ENCODE measurements around the gene TMEM181.
"Not testable (repeated sequence)": the region's sequence is repeated elsewhere in the genome, so short reads cannot be mapped to it uniquely, and the experiment has no call there.

The TMEM181 gene

DNA sequence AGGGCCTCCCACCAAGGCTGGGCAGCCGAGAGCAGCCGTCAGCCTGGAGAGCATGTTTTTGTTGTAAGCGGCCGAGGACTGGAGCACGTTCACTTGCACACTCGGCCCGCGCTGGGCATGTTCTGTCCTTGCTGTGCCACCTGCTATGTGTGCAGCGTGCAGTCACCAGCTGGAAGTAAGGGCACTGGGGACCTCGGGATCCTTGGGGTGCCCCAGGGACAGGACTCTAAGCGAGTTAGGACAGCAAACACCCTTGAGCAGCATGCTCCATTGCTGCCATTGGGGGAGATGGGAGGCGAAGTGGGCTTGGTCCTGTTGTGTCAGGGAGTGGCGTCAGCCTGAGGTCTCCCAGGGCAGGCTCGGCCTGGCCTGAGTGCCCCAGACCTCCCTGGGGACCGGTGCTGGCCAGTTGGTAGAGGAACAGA lies 66.0 kb downstream of the TMEM181 start:
- Mint-ChIP-seq H3K36me3 (ENCODE audit: insufficient read depth) (peaks cover 44% of the 10 kb centered on the region), H3K27ac (ENCODE audit: low read depth) (peak overlapping the region; percentile 84)

DNA sequence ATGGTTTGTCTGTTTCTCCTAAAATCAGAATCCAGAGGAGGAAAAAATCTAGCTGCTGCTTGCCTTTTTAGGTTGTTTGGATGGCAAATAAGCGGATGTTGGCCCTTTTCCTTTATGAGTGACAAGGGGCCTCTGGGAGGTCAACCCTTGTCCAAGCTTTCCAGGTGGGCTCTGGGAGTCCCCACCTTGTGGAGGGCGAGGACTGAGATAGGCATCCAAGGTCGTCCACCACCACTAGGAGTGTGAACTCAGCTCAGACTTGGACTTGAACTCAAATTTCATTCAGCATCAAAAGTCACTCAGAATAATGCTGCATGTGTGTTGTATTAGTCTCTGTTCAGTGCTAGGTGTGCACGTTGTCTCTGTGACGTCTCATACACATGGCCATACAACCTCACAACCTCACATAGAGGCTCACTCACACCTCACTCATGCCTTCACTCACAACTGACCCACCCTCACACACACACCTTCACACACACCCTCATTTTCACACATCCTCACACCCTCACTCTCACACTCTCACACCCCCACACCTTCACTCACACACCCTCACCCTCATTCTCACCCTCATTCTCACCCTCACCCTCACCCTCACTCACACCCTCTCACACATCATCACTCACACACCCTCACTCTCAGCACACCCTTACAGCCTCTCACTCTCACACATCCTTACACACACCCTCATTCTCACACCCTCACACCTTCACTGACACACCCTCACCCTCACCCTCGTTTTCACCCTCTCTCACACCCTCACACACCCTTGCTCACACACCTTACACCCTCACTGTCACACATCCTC lies 66.7 kb downstream of the TMEM181 start:
- no peak for ATAC-seq (replicated peaks; ENCODE audit: extremely low read depth, poor library complexity, severe bottlenecking)
- peak overlapping the region; percentile 84 for H3K27ac Mint-ChIP-seq (ENCODE audit: low read depth)
- H3K4me3 Mint-ChIP-seq, result no peak overlapping the region
- H3K9me3 Mint-ChIP-seq, result peaks cover 6% of the 10 kb centered on the region
- H3K27me3 Mint-ChIP-seq, result no peaks in the 10 kb centered on the region
- DNase-seq (ENCODE audit: low spot score in 2 of 2), result no peak
- H3K4me1 Mint-ChIP-seq, result peaks cover 24% of the 10 kb centered on the region
- peaks cover 48% of the 10 kb centered on the region for H3K36me3 Mint-ChIP-seq (ENCODE audit: insufficient read depth)

More for the DNA sequence above, 66.0 kb downstream of the TMEM181 start:
- ATAC-seq (replicated peaks; ENCODE audit: extremely low read depth, poor library complexity, severe bottlenecking) (no peak), DNase-seq (ENCODE audit: low spot score in 2 of 2) (no peak)
- Mint-ChIP-seq H3K4me3 (no peak overlapping the region), H3K9me3 (peaks cover 6% of the 10 kb centered on the region), H3K4me1 (peaks cover 20% of the 10 kb centered on the region), H3K27me3 (no peaks in the 10 kb centered on the region)

DNA sequence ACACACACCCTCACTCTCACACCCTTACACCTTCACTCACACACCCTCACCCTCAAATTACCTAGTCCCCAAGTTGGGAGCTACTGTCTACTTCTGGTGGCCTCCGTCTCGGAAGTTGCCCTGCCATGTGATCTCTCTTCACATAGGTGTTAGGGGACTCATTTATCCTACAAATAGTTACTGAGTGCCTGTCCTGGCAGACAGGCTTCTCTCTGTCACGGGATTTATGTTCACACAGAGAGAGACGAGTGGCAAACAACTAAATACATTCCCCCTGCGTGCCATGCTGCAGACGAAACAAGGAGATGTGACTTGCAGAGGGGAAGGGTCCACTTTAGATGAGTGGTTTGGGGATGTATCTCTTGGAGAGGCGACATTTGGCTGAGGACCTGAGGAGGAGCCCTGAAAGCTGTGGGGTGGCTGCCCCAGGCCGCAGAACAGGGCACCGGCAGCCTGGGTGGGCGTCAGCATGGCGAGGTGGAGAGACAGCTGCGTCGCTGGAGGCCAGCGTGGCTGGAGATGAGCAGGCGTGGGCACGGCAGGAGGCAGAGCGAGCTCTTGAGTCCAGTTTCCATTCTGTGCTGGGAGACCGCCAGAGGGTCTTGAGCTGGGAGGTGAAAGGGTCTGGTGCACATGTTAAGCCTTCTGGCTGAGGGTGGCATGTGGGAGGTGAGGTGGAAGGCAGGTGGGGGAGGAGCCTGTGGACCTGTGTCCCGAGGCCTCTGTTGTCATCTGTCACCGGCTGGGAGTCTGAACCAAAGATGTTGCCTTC lies 67.5 kb downstream of the TMEM181 start:
- Mint-ChIP-seq H3K27ac (ENCODE audit: low read depth) (peak overlapping the region; percentile 84), H3K36me3 (ENCODE audit: insufficient read depth) (peaks cover 53% of the 10 kb centered on the region), H3K4me3 (no peak overlapping the region), H3K9me3 (peaks cover 6% of the 10 kb centered on the region), H3K27me3 (no peaks in the 10 kb centered on the region), H3K4me1 (peaks cover 26% of the 10 kb centered on the region)
- DNase-seq (ENCODE audit: low spot score in 2 of 2) (no peak), ATAC-seq (replicated peaks; ENCODE audit: extremely low read depth, poor library complexity, severe bottlenecking) (no peak)

DNA sequence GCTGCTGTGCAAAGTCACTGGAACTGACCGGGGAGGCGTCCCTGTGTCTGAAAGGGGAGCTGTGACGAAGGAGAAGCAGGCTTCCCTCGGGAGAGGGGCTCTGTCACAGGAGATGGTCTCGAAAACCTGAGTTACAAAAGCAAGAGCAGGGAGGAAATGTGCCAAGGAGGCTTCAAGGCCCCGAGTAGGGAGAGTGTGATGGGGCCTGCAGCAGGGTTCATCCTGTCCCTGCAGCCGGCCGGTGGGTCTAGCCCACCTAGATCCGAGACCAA lies 68.0 kb downstream of the TMEM181 start:
- Mint-ChIP-seq H3K4me3 (no peak overlapping the region), H3K27ac (ENCODE audit: low read depth) (peak overlapping the region; percentile 84), H3K4me1 (peaks cover 24% of the 10 kb centered on the region), H3K36me3 (ENCODE audit: insufficient read depth) (peaks cover 50% of the 10 kb centered on the region), H3K27me3 (no peaks in the 10 kb centered on the region), H3K9me3 (peaks cover 6% of the 10 kb centered on the region)
- DNase-seq (ENCODE audit: low spot score in 2 of 2) (no peak), ATAC-seq (replicated peaks; ENCODE audit: extremely low read depth, poor library complexity, severe bottlenecking) (no peak)

DNA sequence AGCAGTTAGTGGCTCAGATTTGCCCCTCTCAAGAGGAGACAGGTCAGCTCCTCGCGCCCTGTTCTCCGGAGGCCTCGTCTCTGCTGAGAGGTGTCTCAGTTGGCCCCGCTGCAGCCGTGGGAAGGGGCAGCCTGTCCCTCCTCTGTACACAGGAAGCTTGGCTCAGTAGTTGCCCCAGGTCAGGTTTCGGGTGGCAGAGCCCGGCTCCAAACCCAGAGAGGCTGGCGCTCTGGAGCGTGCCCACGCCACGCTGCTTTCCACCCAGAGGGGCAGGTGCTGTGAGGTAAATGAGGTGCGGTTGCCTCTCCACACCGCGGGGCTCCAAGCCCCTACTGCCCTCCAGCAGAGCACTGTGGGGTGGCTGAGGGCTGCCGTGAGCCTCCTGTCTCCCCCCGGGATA lies 68.7 kb downstream of the TMEM181 start:
- H3K4me3 Mint-ChIP-seq, result no peak overlapping the region
- no peak for DNase-seq (ENCODE audit: low spot score in 2 of 2)
- peaks cover 52% of the 10 kb centered on the region for H3K36me3 Mint-ChIP-seq (ENCODE audit: insufficient read depth)
- peaks cover 6% of the 10 kb centered on the region for H3K9me3 Mint-ChIP-seq
- H3K27ac Mint-ChIP-seq (ENCODE audit: low read depth), result no peak overlapping the region
- H3K27me3 Mint-ChIP-seq, result no peaks in the 10 kb centered on the region
- H3K4me1 Mint-ChIP-seq, result peaks cover 21% of the 10 kb centered on the region
- no peak for ATAC-seq (replicated peaks; ENCODE audit: extremely low read depth, poor library complexity, severe bottlenecking)

DNA sequence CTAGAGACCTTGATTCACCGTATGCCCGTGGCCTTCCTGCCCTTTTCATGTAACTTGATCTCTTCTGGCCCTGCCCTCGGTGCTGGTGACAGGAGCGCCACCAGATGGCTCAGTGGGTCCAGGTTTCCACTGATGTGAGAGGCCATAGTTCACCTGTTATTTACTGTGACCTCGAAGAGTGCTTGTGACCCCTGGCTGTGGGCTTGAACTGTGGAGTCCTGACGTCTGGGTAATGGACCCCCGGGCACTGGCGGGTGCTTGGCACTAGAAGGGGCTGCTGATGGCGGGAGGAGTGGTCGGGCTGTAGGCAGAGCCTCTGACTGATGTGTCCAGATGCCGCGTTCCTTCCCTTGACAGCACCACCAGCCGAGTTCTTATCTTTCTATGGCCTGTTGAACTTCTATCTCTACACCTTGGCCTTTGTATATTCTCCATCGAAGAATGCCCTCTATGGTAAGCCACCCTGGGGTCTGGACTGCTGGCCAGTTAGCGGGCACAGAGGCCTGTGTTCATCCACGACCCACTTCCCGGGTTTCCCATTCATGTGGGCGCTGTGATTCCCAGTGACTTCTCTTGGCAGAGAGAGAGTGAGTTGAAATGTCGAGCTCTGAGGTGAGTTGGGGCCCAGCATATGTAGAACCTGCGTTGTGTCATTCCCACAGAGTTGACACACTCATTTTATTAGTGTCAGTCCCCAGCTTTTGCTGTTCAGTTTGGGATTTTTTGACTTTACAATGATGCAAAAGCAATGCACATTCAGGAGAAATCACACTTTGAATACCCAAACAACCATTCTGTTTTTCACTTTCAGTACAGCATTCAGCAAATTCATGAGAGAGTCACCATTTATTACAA lies 69.7 kb downstream of the TMEM181 start:
- peaks cover 6% of the 10 kb centered on the region for H3K9me3 Mint-ChIP-seq
- H3K36me3 Mint-ChIP-seq (ENCODE audit: insufficient read depth), result peaks cover 48% of the 10 kb centered on the region
- H3K27me3 Mint-ChIP-seq, result no peaks in the 10 kb centered on the region
- ATAC-seq (replicated peaks; ENCODE audit: extremely low read depth, poor library complexity, severe bottlenecking) (no peak), DNase-seq (ENCODE audit: low spot score in 2 of 2) (no peak)
- no peak overlapping the region for H3K4me3 Mint-ChIP-seq
- H3K4me1 Mint-ChIP-seq, result peaks cover 26% of the 10 kb centered on the region
- peak overlapping the region; percentile 79 for H3K27ac Mint-ChIP-seq (ENCODE audit: low read depth)

DNA sequence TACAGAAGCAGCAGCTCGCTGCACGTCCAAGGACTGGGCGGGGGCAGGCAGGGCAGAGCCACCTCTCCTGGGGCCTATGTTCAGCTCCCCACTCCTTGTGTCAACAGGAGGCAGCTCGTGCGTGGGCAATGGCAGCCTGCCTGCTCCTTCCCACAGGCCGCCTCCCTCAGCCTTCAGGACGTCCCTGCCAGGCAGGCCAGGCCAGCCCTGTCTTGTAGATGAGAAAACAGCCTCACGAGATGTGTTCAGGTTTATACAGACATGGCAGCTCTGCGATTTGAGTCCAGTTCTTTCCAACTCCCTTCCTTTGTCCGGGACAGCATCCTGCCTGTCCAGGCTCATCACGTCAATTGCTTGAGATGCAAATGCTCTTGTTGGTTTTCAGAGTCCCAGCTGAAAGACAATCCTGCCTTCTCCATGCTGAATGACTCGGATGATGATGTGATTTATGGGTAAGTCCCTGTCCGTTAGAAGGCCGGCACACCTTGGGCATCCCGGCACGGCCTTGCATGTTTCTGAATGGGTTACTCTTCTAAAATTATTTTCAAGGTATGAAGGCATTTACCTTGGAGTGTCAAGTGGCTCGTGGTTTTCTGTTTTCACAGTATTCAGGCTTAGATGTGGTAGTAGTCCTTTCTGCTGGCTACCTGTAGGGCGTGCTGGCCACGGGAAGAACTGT lies 71.2 kb downstream of the TMEM181 start:
- Mint-ChIP-seq H3K27ac (ENCODE audit: low read depth) (peak overlapping the region; percentile 45), H3K4me1 (peaks cover 37% of the 10 kb centered on the region), H3K4me3 (no peak overlapping the region), H3K9me3 (peaks cover 6% of the 10 kb centered on the region), H3K36me3 (ENCODE audit: insufficient read depth) (peaks cover 46% of the 10 kb centered on the region), H3K27me3 (no peaks in the 10 kb centered on the region)
- no peak for ATAC-seq (replicated peaks; ENCODE audit: extremely low read depth, poor library complexity, severe bottlenecking)
- no peak for DNase-seq (ENCODE audit: low spot score in 2 of 2)

DNA sequence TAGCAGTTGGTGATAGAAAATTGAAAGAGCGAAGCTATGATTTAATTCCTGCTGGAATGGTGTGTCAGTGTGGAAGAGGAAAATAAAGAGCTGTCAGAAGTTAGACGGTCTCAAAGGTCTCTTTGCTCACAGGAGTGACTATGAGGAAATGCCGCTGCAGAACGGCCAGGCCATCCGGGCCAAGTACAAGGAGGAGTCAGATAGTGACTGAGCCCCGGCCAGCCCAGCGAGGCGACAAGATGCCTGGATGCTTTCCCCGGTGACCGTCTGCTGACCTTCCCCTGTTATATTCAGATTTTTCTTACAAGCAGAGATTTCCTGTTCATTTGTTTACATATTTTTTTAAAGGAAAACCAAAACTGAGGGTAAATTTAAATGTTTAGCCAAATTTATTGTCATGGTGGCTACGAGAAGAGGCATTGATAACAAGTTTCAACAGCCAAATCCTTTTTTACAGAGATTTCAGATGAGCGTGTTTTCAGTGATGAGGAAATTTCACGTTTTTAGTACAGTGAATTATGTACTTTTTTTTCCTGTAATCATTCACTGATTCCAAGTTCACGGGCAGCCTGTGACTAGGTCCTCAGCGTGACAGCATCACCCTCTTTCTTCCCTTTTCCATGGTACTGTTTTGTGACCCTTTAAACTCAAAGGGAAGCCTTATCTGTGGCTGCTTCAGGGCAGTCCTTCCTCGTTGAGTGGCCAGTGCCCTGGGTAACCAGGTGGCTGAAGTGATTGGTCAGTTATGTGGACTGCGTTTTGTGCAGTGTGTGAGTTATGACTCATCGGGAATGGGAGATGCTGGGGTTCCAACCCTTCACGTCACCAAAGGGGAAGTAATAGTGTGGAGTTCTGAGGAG lies 72.0 kb downstream of the TMEM181 start:
- Mint-ChIP-seq H3K4me3 (no peak overlapping the region), H3K9me3 (peaks cover 3% of the 10 kb centered on the region), H3K27me3 (no peaks in the 10 kb centered on the region), H3K4me1 (peaks cover 37% of the 10 kb centered on the region), H3K27ac (ENCODE audit: low read depth) (peak overlapping the region; percentile 58), H3K36me3 (ENCODE audit: insufficient read depth) (peaks cover 49% of the 10 kb centered on the region)
- ATAC-seq (replicated peaks; ENCODE audit: extremely low read depth, poor library complexity, severe bottlenecking) (no peak), DNase-seq (ENCODE audit: low spot score in 2 of 2) (no peak)

DNA sequence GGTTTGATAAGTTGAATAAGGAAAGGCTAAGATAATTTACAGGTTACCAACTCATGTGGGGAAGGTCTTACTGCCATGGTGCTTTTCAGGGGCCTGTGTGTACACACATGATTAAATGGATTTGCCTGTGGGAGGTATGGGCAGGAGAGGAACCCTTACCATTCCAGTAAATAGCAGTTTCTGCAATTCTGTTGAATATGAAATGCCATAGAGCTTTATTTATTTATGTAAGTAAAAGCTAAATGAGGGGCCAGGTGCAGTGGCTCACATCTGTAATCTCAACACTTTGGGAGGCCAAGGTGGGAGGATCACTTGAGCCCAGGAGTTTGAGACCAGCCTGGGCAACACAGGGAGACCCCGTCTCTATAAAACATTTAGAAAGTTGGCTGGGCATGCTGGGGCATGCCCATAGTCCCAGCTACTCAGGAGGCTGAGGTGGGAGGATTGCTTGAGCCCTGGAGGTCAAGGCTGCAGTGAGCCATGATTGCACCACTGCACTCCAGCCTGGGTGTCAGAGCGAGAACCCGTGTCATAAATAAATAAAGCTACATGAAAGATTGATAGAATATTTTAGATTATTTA lies 72.7 kb downstream of the TMEM181 start:
- H3K4me1 Mint-ChIP-seq, result peaks cover 36% of the 10 kb centered on the region

DNA sequence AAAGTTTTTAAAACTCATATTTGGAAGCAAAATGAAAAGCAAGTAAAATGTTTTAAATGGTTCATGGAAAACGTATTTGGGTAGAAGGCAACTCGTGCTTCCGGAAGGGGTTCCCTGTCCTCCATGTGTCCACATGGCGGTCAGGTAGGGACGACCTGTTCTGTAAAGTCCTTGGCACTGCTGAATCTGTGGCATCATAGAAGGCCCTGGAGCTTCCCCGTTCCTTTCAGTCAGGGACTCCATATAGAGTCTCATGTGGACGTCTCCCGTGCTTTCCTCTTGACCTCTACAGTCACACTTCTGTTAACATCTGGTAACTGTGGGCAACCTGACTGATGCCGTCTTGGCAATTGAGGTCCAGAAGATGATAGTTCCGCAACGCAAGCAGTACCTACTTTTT lies 73.2 kb downstream of the TMEM181 start:
- Mint-ChIP-seq H3K36me3 (ENCODE audit: insufficient read depth) (peaks cover 50% of the 10 kb centered on the region), H3K27me3 (no peaks in the 10 kb centered on the region), H3K4me1 (peaks cover 33% of the 10 kb centered on the region), H3K4me3 (no peak overlapping the region), H3K27ac (ENCODE audit: low read depth) (no peak overlapping the region), H3K9me3 (no peaks in the 10 kb centered on the region)
- no peak for DNase-seq (ENCODE audit: low spot score in 2 of 2)
- ATAC-seq (replicated peaks; ENCODE audit: extremely low read depth, poor library complexity, severe bottlenecking), result no peak

More for the DNA sequence above, 72.7 kb downstream of the TMEM181 start:
- not testable (repeated sequence) for H3K9me3 Mint-ChIP-seq; ATAC-seq (replicated peaks; ENCODE audit: extremely low read depth, poor library complexity, severe bottlenecking); H3K4me3 Mint-ChIP-seq; DNase-seq (ENCODE audit: low spot score in 2 of 2); H3K27me3 Mint-ChIP-seq
- Mint-ChIP-seq H3K27ac (ENCODE audit: low read depth) (peak overlapping the region; percentile 58), H3K36me3 (ENCODE audit: insufficient read depth) (peaks cover 54% of the 10 kb centered on the region)

DNA sequence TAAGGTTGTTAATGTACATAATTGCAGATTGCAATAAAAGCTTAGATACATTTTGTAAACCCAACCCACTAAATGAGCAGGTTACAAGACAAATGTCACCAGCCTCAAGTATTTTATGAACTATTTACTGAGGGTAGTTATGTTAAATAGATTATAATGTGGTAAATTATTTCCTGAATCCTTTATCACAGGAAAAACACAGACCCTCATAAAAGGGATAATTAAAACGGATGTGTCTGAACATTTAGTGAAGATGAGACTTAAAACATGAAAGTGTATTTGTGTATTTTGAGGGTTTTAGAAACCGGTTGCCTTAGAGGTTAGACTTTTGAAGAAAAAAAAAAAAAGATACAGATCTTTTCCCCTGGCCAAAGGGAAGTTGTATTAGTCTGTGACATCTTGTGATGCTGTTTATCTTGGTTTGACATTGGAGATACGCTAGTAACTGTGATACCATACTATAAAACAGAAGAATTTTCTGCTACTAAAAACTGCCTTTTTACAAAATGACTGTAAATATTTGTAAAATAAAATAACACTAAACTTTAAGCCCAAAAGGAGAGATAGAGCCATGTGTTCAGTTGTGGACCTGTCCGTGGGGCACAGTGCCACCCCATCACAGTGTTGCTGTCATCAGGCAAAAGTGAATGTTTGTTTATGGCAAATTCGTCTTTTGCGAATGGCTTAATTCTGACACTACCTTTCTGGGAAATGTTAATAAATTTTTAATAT lies 75.0 kb downstream of the TMEM181 start:
- Mint-ChIP-seq H3K4me3 (no peak overlapping the region), H3K9me3 (no peaks in the 10 kb centered on the region), H3K4me1 (peaks cover 46% of the 10 kb centered on the region), H3K27ac (ENCODE audit: low read depth) (peak overlapping the region; percentile 84), H3K36me3 (ENCODE audit: insufficient read depth) (peaks cover 54% of the 10 kb centered on the region), H3K27me3 (no peaks in the 10 kb centered on the region)
- DNase-seq (ENCODE audit: low spot score in 2 of 2), result no peak
- peak; percentile 78 for ATAC-seq (replicated peaks; ENCODE audit: extremely low read depth, poor library complexity, severe bottlenecking)

All from central memory CD8-positive, alpha-beta T cell (primary cell).